HCT116 (cell line): Measurements from ENCODE around the gene THAP3. TPM values are rescaled to one million over a fixed set of nuclear protein-coding genes. Genes with fewer than 3 reads are reported as not detected.

Source experiments
- ATAC-seq: fragments of 200-7000 bp; cut with Tn5 transposase; 2 replicates; pipeline ENCODE4 v1.9.1; 2020; ENCODE audit warnings: mild to moderate bottlenecking, moderate library complexity
- BruUV-seq: library from RNA; stranded (reverse); fragments of 400-500 nt; replicated peaks from 2 replicates; lab custom pipeline; 2021; lab: Mats Ljungman, UMichigan
- CTCF ChIA-PET: fragments of 300-600 bp; sonication (Branson Sonifier 250); formaldehyde crosslinking; loops from one replicate; lab custom pipeline; 2021; ENCODE audit warnings: antibody characterized with exemption; lab: Charles Lee
- POLR2A ChIA-PET: fragments of 300-600, 350-600 bp; sonication (Branson Sonifier 250); formaldehyde crosslinking; loops from one replicate; lab custom pipeline; 2021; ENCODE audit warnings: antibody characterized with exemption; lab: Charles Lee
- RAD21 ChIA-PET, 2 experiments: fragments of 300-600 bp; sonication (Branson Sonifier 250); formaldehyde crosslinking; loops; one replicate each; lab custom pipeline; 2023; ENCODE audit warnings: low total read pairs in 2 of 2; ENCODE audit not compliant: uncharacterized antibody in 2 of 2, unreplicated experiment in 2 of 2, low non-redundant PET in 1 of 2; lab: Charles Lee
- DNase-seq: peaks from one replicate; pipeline ENCODE4 v3.0.0-alpha.2; 2010; ENCODE audit warnings: low read depth, low spot score
- H2AFZ ChIP-seq: fragments of 200-600 bp; shearing (Covaris generic), sonication (generic); 2 replicates; pipeline ENCODE4 v1.6.1; 2017; ENCODE audit warnings: low read depth, mixed run types, mixed read lengths, antibody characterized with exemption, low read length; ENCODE audit not compliant: poor library complexity, severe bottlenecking
- H3K27ac ChIP-seq: 2 replicates; pipeline ENCODE4 v1.5.1; 2012; ENCODE audit warnings: low read depth, low read length
- H3K27me3 ChIP-seq: fragments of 200-600 bp; sonication (generic); 2 replicates; pipeline ENCODE4 v1.6.1; 2016; ENCODE audit warnings: mixed run types, low read length, mixed read lengths; ENCODE audit not compliant: insufficient read depth
- H3K36me3 ChIP-seq, 2 experiments: fragments of 200-500 bp in 1 of 2; fragments of 200-600 bp in 1 of 2; sonication (Bioruptor generic) in 1 of 2; sonication (generic) in 1 of 2; 2 replicates each; pipeline versions ENCODE4 v1.5.1 to v1.6.1; 2014 to 2016; ENCODE audit warnings: low read length in 2 of 2, inconsistent platforms in 1 of 2, mixed read lengths in 1 of 2, mixed run types in 1 of 2; ENCODE audit not compliant: insufficient read depth in 2 of 2, control insufficient read depth in 1 of 2
- H3K4me1 ChIP-seq, 2 experiments: fragments of 200-600 bp in 1 of 2; sonication (generic) in 1 of 2; 2 replicates each; pipeline versions ENCODE4 v1.5.1 to v1.6.1; 2012 to 2017; ENCODE audit warnings: low read length in 2 of 2, inconsistent platforms in 1 of 2, mild to moderate bottlenecking in 1 of 2, mixed read lengths in 1 of 2, mixed run types in 1 of 2, moderate library complexity in 1 of 2; ENCODE audit not compliant: insufficient read depth in 2 of 2, control insufficient read depth in 1 of 2
- H3K4me2 ChIP-seq: fragments of 200-600 bp; sonication (generic); 2 replicates; pipeline ENCODE4 v1.6.1; 2017; ENCODE audit warnings: mixed run types, low read length, mixed read lengths
- H3K4me3 ChIP-seq, 2 experiments: fragments of 200-600 bp in 1 of 2; sonication (generic) in 1 of 2; replicated peaks in 1 of 2; 2 replicates each; pipeline ENCODE4 v1.5.1; 2011 to 2016; ENCODE audit warnings: low read length in 2 of 2, control low read depth in 1 of 2, low read depth in 1 of 2, mild to moderate bottlenecking in 1 of 2, mixed read lengths in 1 of 2, mixed run types in 1 of 2
- H3K79me2 ChIP-seq: fragments of 200-600 bp; sonication (generic); 2 replicates; pipeline ENCODE4 v1.6.1; 2017; ENCODE audit warnings: mild to moderate bottlenecking, mixed run types, low read length, moderate library complexity, mixed read lengths; ENCODE audit not compliant: insufficient read depth
- H3K9ac ChIP-seq: fragments of 200-600 bp; sonication (generic); 2 replicates; pipeline ENCODE4 v1.6.1; 2016; ENCODE audit warnings: low read length, mixed read lengths
- H3K9me2 ChIP-seq: fragments of 200-600 bp; sonication (generic), shearing (Covaris generic); 2 replicates; pipeline ENCODE4 v1.6.1; 2017; ENCODE audit warnings: mixed run types, mild to moderate bottlenecking, moderate library complexity; ENCODE audit not compliant: insufficient read depth
- H3K9me3 ChIP-seq, 2 experiments: fragments of 200-500 bp in 1 of 2; fragments of 200-600 bp in 1 of 2; sonication (Bioruptor generic) in 1 of 2; sonication (generic) in 1 of 2; 2 replicates each; pipeline ENCODE4 v1.6.1; 2014 to 2017; ENCODE audit warnings: low read length in 2 of 2, mixed read lengths in 2 of 2, inconsistent platforms in 1 of 2, low read depth in 1 of 2, mild to moderate bottlenecking in 1 of 2, mixed run types in 1 of 2, moderate library complexity in 1 of 2; ENCODE audit not compliant: control insufficient read depth in 1 of 2, insufficient read depth in 1 of 2
- H4K20me1 ChIP-seq: fragments of 200-600 bp; sonication (generic), shearing (Covaris generic); 2 replicates; pipeline ENCODE4 v1.6.1; 2017; ENCODE audit warnings: mixed run types, mild to moderate bottlenecking, moderate library complexity; ENCODE audit not compliant: insufficient read depth
- CTCF ChIP-seq, 3 experiments: fragments of 200-600 bp in 1 of 3; sonication (generic) in 1 of 3; IDR thresholded peaks in 2 of 3; conservative IDR thresholded peaks in 1 of 3; 2 replicates each; pipeline ENCODE4 v1.5.1; 2012 to 2017; ENCODE audit warnings: low read depth in 2 of 3, low read length in 2 of 3, antibody characterized with exemption in 1 of 3, borderline replicate concordance in 1 of 3, control low read depth in 1 of 3, mild to moderate bottlenecking in 1 of 3, mixed read lengths in 1 of 3, mixed run types in 1 of 3, moderate library complexity in 1 of 3; ENCODE audit not compliant: insufficient read depth in 1 of 3
- EZH2phosphoT487 ChIP-seq: fragments of 200-600 bp; IDR thresholded peaks from 2 replicates; pipeline ENCODE4 v1.6.1; 2018; ENCODE audit warnings: antibody characterized with exemption, borderline replicate concordance
- TCF7L2 ChIP-seq: IDR thresholded peaks from 2 replicates; pipeline ENCODE4 v1.7.0; 2011; ENCODE audit warnings: borderline replicate concordance, inconsistent platforms; ENCODE audit not compliant: insufficient read depth, insufficient read length; ENCODE audit errors: extremely low read depth
- YY1 ChIP-seq: IDR thresholded peaks from 2 replicates; pipeline ENCODE4 v1.6.1; 2011; ENCODE audit warnings: low read length, low read depth, moderate library complexity, mild to moderate bottlenecking; ENCODE audit not compliant: insufficient replicate concordance; ENCODE audit errors: extremely low read depth
- intact Hi-C: fragments of 100-400 bp; cut with micrococcal nuclease; formaldehyde crosslinking; loops from 2 replicates; pipeline ENCODE4 v1.10.0; 2022
- total RNA-seq: library from RNA; stranded (reverse); gene quantifications from one replicate; pipeline ENCODE4 v1.2.1, GENCODE V29; 2021; ENCODE audit not compliant: unreplicated experiment

Gene THAP3
- total RNA-seq, 1 experiment from 2014 or later: 23.1 TPM

GRCh38 chr1:6582370-6582769 is 42.3 kb upstream of the THAP3 start (continued):
- no peak for TF ChIP-seq TCF7L2

GRCh38 chr1:6584126-6585080 is 40.3 kb upstream of the THAP3 start:
- ChIA-PET RAD21 (no interaction called here), CTCF (no interaction called here), POLR2A (no interaction called here)
- Histone ChIP-seq H3K79me2 (peaks cover 30% of the 10 kb centered on the region), H3K36me3 (peaks cover 0 to 7% of the 10 kb centered on the region in 2 experiments; a peak in 2 of 4 replicates), H3K9me2 (no peaks in the 10 kb centered on the region), H3K4me2 (no peak overlapping the region), H2AFZ (no peak overlapping the region), H3K4me1 (peaks cover 9 to 19% of the 10 kb centered on the region in 2 experiments), H3K27me3 (no peaks in the 10 kb centered on the region), H4K20me1 (no peaks in the 10 kb centered on the region), H3K9ac (no peak overlapping the region), H3K9me3 (no peaks in the 10 kb centered on the region), H3K4me3 (no peak overlapping the region), H3K27ac (no peak overlapping the region)
- intact Hi-C loops: no loop called here
- ATAC-seq: no peak
- TF ChIP-seq EZH2phosphoT487 (no peak), YY1 (no peak), CTCF (IDR thresholded peaks at IDR 0.05 in 2 of 3, conservative IDR thresholded peaks at IDR 0.05 in 1 of 3; ENCODE audit: borderline replicate concordance in 1 of 3, insufficient read depth in 1 of 3, low read depth in 2 of 3, low read length in 2 of 3) (peak in 1 of 3 experiments; percentile 37; a peak in 1 of 6 replicates)
- no peak for DNase-seq
- BruUV-seq: no TSS peak
